ENCODE results near the gene MARCHF5. TPM values are rescaled to one million over a fixed set of nuclear protein-coding genes. Genes with fewer than 3 reads are reported as not detected.
A peak's percentile ranks its signal among the peaks of the same experiment; 100 is the strongest.

Gene MARCHF5
- polyA plus RNA-seq, 1 donor (not counting 4 experiments of a cell fraction or from before 2014, with no cell fraction given): 54.1 TPM

GRCh38 chr10:92242380-92242779, 48.6 kb upstream of the MARCHF5 start:
- H3K4me1 ChIP-seq (ENCODE audit: control insufficient read depth, extremely low read depth, insufficient read depth, low read length): peaks cover 34% of the 10 kb centered on the region
- no peak for TF ChIP-seq CTCF (optimal IDR thresholded peaks at IDR 0.05 in 1 of 3, IDR thresholded peaks at IDR 0.05 in 1 of 3, conservative IDR thresholded peaks at IDR 0.05 in 1 of 3; ENCODE audit: extremely low read depth in 1 of 3, insufficient read depth in 2 of 3, low read length in 3 of 3)
- TF ChIP-seq EZH2 (IDR thresholded peaks at IDR 0.05; ENCODE audit: low read length): no peak
- H3K79me2 ChIP-seq (ENCODE audit: control insufficient read depth, insufficient read depth, low read length): no peaks in the 10 kb centered on the region
- no peak overlapping the region for H3K9ac ChIP-seq (ENCODE audit: control insufficient read depth, extremely low read depth, insufficient read depth, low read length)
- no peaks in the 10 kb centered on the region for H3K27me3 ChIP-seq (ENCODE audit: control insufficient read depth, extremely low read depth, insufficient read depth, low read length)
- H2AFZ ChIP-seq (ENCODE audit: control insufficient read depth, low read length): no peak overlapping the region
- no peak for FAIRE-seq
- DNase-seq (ENCODE audit: low read depth, low spot score): no peak
- H3K27ac ChIP-seq (ENCODE audit: control insufficient read depth, insufficient read depth, low read length): no peak overlapping the region
- peak overlapping the region; percentile 93 for H3K4me2 ChIP-seq (ENCODE audit: control insufficient read depth, extremely low read depth, insufficient read depth, low read depth, low read length)
- no peaks in the 10 kb centered on the region for H3K9me1 ChIP-seq (ENCODE audit: control insufficient read depth, extremely low read depth, insufficient read depth, low read length)
- H3K36me3 ChIP-seq (ENCODE audit: control insufficient read depth in 2 of 2, extremely low read depth in 1 of 2, insufficient read depth in 2 of 2, low read length in 2 of 2): no peaks in the 10 kb centered on the region
- H3K4me3 ChIP-seq (ENCODE audit: control insufficient read depth in 2 of 3, extremely low read depth in 1 of 3, insufficient read depth in 2 of 3, low read depth in 1 of 3, low read length in 3 of 3): no peak overlapping the region
- H3K9me3 ChIP-seq (ENCODE audit: control insufficient read depth, low read depth, low read length): no peaks in the 10 kb centered on the region
- no peaks in the 10 kb centered on the region for H4K20me1 ChIP-seq (ENCODE audit: control insufficient read depth, extremely low read depth, insufficient read depth, low read length)
- dilution Hi-C loops (cut with MboI; ENCODE audit: extremely low pct_ligation_motif_present, low sequenced_read_pairs): no loop called here

- DNase-seq (ENCODE audit: low read depth, low spot score): no peak
- peak; percentile 84 for FAIRE-seq
- Histone ChIP-seq H3K4me1 (ENCODE audit: control insufficient read depth, extremely low read depth, insufficient read depth, low read length) (peaks cover 29% of the 10 kb centered on the region), H2AFZ (ENCODE audit: control insufficient read depth, low read length) (peak overlapping the region; percentile 83), H3K9me3 (ENCODE audit: control insufficient read depth, low read depth, low read length) (no peaks in the 10 kb centered on the region), H3K4me2 (ENCODE audit: control insufficient read depth, extremely low read depth, insufficient read depth, low read depth, low read length) (peak overlapping the region; percentile 93), H3K79me2 (ENCODE audit: control insufficient read depth, insufficient read depth, low read length) (no peaks in the 10 kb centered on the region), H3K27ac (ENCODE audit: control insufficient read depth, insufficient read depth, low read length) (peak overlapping the region; percentile 65), H3K27me3 (ENCODE audit: control insufficient read depth, extremely low read depth, insufficient read depth, low read length) (no peaks in the 10 kb centered on the region), H4K20me1 (ENCODE audit: control insufficient read depth, extremely low read depth, insufficient read depth, low read length) (no peaks in the 10 kb centered on the region), H3K4me3 (ENCODE audit: control insufficient read depth in 2 of 3, extremely low read depth in 1 of 3, insufficient read depth in 2 of 3, low read depth in 1 of 3, low read length in 3 of 3) (peak overlapping the region; percentile 8 to 55 (median 31)), H3K9ac (ENCODE audit: control insufficient read depth, extremely low read depth, insufficient read depth, low read length) (peak overlapping the region; percentile 62), H3K36me3 (ENCODE audit: control insufficient read depth in 2 of 2, extremely low read depth in 1 of 2, insufficient read depth in 2 of 2, low read length in 2 of 2) (no peaks in the 10 kb centered on the region), H3K9me1 (ENCODE audit: control insufficient read depth, extremely low read depth, insufficient read depth, low read length) (no peaks in the 10 kb centered on the region)
- TF ChIP-seq EZH2 (IDR thresholded peaks at IDR 0.05; ENCODE audit: low read length): no peak
- TF ChIP-seq CTCF (optimal IDR thresholded peaks at IDR 0.05 in 1 of 3, IDR thresholded peaks at IDR 0.05 in 1 of 3, conservative IDR thresholded peaks at IDR 0.05 in 1 of 3; ENCODE audit: extremely low read depth in 1 of 3, insufficient read depth in 2 of 3, low read length in 3 of 3): no peak
- dilution Hi-C loops (cut with MboI; ENCODE audit: extremely low pct_ligation_motif_present, low sequenced_read_pairs): no loop called here
Measured at GRCh38 chr10:92242910-92243671, 47.9 kb upstream of the MARCHF5 start.

Data from keratinocyte (primary cell).